Thyroid gland (tissue), 4 donors: ENCODE results near the gene BTNL8. TPM values are rescaled to one million over a fixed set of nuclear protein-coding genes. Genes with fewer than 3 reads are reported as not detected.

Experiments used
- DNase-seq, 2 donors: peaks; one replicate each; pipeline ENCODE4 v3.0.0-alpha.2; 2019
- H3K27ac ChIP-seq, 3 donors: fragments of 200-600 bp; sonication (generic); 1 replicate in 2 of 3; 2 replicates in 1 of 3; pipeline ENCODE4 v1.5.1; 2016 to 2019; ENCODE audit warnings: mild to moderate bottlenecking in 1 of 3, moderate library complexity in 1 of 3
- H3K27me3 ChIP-seq: fragments of 200-600 bp; sonication (generic); one replicate; pipeline ENCODE4 v1.5.1; 2019
- H3K36me3 ChIP-seq, 2 donors: fragments of 200-600 bp; sonication (generic); one replicate each; pipeline ENCODE4 v1.5.1; 2016 to 2019
- H3K4me1 ChIP-seq, 2 donors: fragments of 200-600 bp; sonication (generic); one replicate each; pipeline ENCODE4 v1.5.1; 2017 to 2019
- H3K4me3 ChIP-seq, 3 donors: fragments of 200-600 bp; sonication (generic); replicated peaks in 1 of 3; 1 replicate in 2 of 3; 2 replicates in 1 of 3; pipeline ENCODE4 v1.5.1; 2016; ENCODE audit warnings: mild to moderate bottlenecking in 1 of 3
- H3K9me3 ChIP-seq: fragments of 200-600 bp; sonication (generic); one replicate; pipeline ENCODE4 v1.5.1; 2017
- CTCF ChIP-seq, 6 experiments: fragments of 200-600 bp in 3 of 6; fragments of 450-650 bp in 3 of 6; sonication (generic) in 3 of 6; IDR thresholded peaks; one replicate each; pipeline ENCODE4 v1.5.1; 2016 to 2019; ENCODE audit warnings: antibody characterized with exemption in 6 of 6, mild to moderate bottlenecking in 2 of 6, inconsistent platforms in 1 of 6, moderate library complexity in 1 of 6
- POLR2A ChIP-seq, 2 donors: fragments of 450-650 bp; IDR thresholded peaks; one replicate each; pipeline ENCODE4 v1.6.1; 2017; ENCODE audit warnings: antibody characterized with exemption in 2 of 2, mild to moderate bottlenecking in 2 of 2, moderate library complexity in 1 of 2
- WGBS, 2 donors: methylation state at CpG; one replicate each; pipeline ENCODE4 v1.1.5; 2017; 5-methylcytosine and 5-hydroxymethylcytosine counted together
- intact Hi-C: fragments of 100-400 bp; cut with DNase I; formaldehyde crosslinking; loops from one replicate; pipeline ENCODE4 v1.15.1; 2023
- total RNA-seq, 4 donors: library from RNA; depleted of rRNA; stranded (reverse); fragments of >200 nt; gene quantifications; one replicate each; pipeline ENCODE4 v1.2.3, GENCODE V29; 2016

BTNL8 gene
- total RNA-seq, 4 donors from 2014 or later: 0.89 to 7.1 (median 2.8) TPM

- TF ChIP-seq CTCF (IDR thresholded peaks at IDR 0.05): no peak
- no peak for TF ChIP-seq POLR2A (IDR thresholded peaks at IDR 0.05)
- Histone ChIP-seq H3K4me1 (no peaks in the 10 kb centered on the region), H3K4me3 (no peak overlapping the region), H3K9me3 (no peaks in the 10 kb centered on the region), H3K36me3 (no peaks in the 10 kb centered on the region), H3K27me3 (no peaks in the 10 kb centered on the region), H3K27ac (no peak overlapping the region)
- 96 to 100% methylated on average over 6 to 13 of the region's 31 CpGs for WGBS, 2 donors
- intact Hi-C loops: no loop called here
- DNase-seq: no peak
Measured at GRCh38 chr5:180970336-180970735, 71.4 kb downstream of the BTNL8 start.

GRCh38 chr5:180970875-180971274 lies 71.9 kb downstream of the BTNL8 start:
- Histone ChIP-seq H3K9me3 (no peaks in the 10 kb centered on the region), H3K4me3 (no peak overlapping the region), H3K27me3 (no peaks in the 10 kb centered on the region), H3K4me1 (no peaks in the 10 kb centered on the region), H3K36me3 (no peaks in the 10 kb centered on the region), H3K27ac (no peak overlapping the region)
- intact Hi-C loops: no loop called here
- no peak for TF ChIP-seq CTCF (IDR thresholded peaks at IDR 0.05)
- TF ChIP-seq POLR2A (IDR thresholded peaks at IDR 0.05): no peak
- WGBS, 2 donors: 78 to 83% methylated on average over 4 of the region's 4 CpGs
- no peak for DNase-seq

- intact Hi-C loops: no loop called here
Measured at GRCh38 chr5:180974612-180975315, 75.8 kb downstream of the BTNL8 start.

GRCh38 chr5:180975338-180975737 lies 76.4 kb downstream of the BTNL8 start:
- Histone ChIP-seq H3K4me3 (no peak overlapping the region), H3K27ac (no peak overlapping the region), H3K36me3 (no peaks in the 10 kb centered on the region), H3K4me1 (no peaks in the 10 kb centered on the region), H3K9me3 (no peaks in the 10 kb centered on the region), H3K27me3 (no peaks in the 10 kb centered on the region)
- intact Hi-C loops: no loop called here
- DNase-seq: no peak
- 82 to 86% methylated on average over 1 of the region's 2 CpGs for WGBS, 2 donors
- TF ChIP-seq CTCF (IDR thresholded peaks at IDR 0.05): no peak

More at GRCh38 chr5:180974612-180975315, 75.8 kb downstream of the BTNL8 start:
- Histone ChIP-seq H3K4me1 (no peaks in the 10 kb centered on the region), H3K27ac (no peak overlapping the region), H3K4me3 (no peak overlapping the region), H3K27me3 (no peaks in the 10 kb centered on the region), H3K36me3 (no peaks in the 10 kb centered on the region), H3K9me3 (no peaks in the 10 kb centered on the region)
- TF ChIP-seq POLR2A (IDR thresholded peaks at IDR 0.05) (no peak), CTCF (IDR thresholded peaks at IDR 0.05) (no peak)
- 84 to 96% methylated on average over 2 of the region's 2 CpGs for WGBS, 2 donors
- no peak for DNase-seq

GRCh38 chr5:180976518-180976917 lies 77.6 kb downstream of the BTNL8 start:
- TF ChIP-seq POLR2A (IDR thresholded peaks at IDR 0.05) (no peak), CTCF (IDR thresholded peaks at IDR 0.05) (no peak)
- Histone ChIP-seq H3K36me3 (no peaks in the 10 kb centered on the region), H3K9me3 (no peaks in the 10 kb centered on the region), H3K4me1 (no peaks in the 10 kb centered on the region), H3K4me3 (no peak overlapping the region), H3K27me3 (no peaks in the 10 kb centered on the region), H3K27ac (no peak overlapping the region)
- DNase-seq: no peak
- 83 to 90% methylated on average over 6 of the region's 6 CpGs for WGBS, 2 donors
- intact Hi-C loops: no loop called here
